Fibroblast of lung (primary cell): Measurements from ENCODE around the gene KCNH1. TPM values are rescaled to one million over a fixed set of nuclear protein-coding genes. Genes with fewer than 3 reads are reported as not detected.

Source experiments
- DNase-seq, 2 donors: peaks; one replicate each; pipeline versions ENCODE4 v3.0.0 to v3.0.0-alpha.2; 2010; ENCODE audit warnings: low read depth in 2 of 2
- H2AFZ ChIP-seq: 2 replicates; pipeline ENCODE4 v1.5.1; 2012; ENCODE audit warnings: low read length, control low read depth, inconsistent platforms
- H3K27ac ChIP-seq: 2 replicates; pipeline ENCODE4 v1.5.1; 2011; ENCODE audit warnings: low read length, control low read depth; ENCODE audit not compliant: insufficient read depth
- H3K27me3 ChIP-seq: 2 replicates; pipeline ENCODE4 v1.5.1; 2011; ENCODE audit warnings: mild to moderate bottlenecking, low read length; ENCODE audit not compliant: control insufficient read depth, insufficient read depth
- H3K36me3 ChIP-seq: 2 replicates; pipeline ENCODE4 v1.5.1; 2011; ENCODE audit warnings: low read length; ENCODE audit not compliant: control insufficient read depth, insufficient read depth
- H3K4me1 ChIP-seq: 2 replicates; pipeline ENCODE4 v1.5.1; 2011; ENCODE audit warnings: low read length; ENCODE audit not compliant: control insufficient read depth, insufficient read depth; ENCODE audit errors: extremely low read depth
- H3K4me2 ChIP-seq: 2 replicates; pipeline ENCODE4 v1.5.1; 2011; ENCODE audit warnings: low read length, control low read depth; ENCODE audit not compliant: insufficient read depth; ENCODE audit errors: extremely low read depth
- H3K4me3 ChIP-seq, 4 experiments: fragments of 200-600 bp in 1 of 4; sonication (generic) in 1 of 4; replicated peaks in 1 of 4; 2 replicates each; pipeline ENCODE4 v1.5.1; 2011 to 2016; ENCODE audit warnings: low read length in 4 of 4, low read depth in 3 of 4, mild to moderate bottlenecking in 3 of 4, control low read depth in 2 of 4, inconsistent platforms in 1 of 4, mixed read lengths in 1 of 4; ENCODE audit not compliant: insufficient read depth in 1 of 4; ENCODE audit errors: control extremely low read depth in 1 of 4
- H3K79me2 ChIP-seq: 2 replicates; pipeline ENCODE4 v1.5.1; 2012; ENCODE audit warnings: mild to moderate bottlenecking, low read length, inconsistent platforms; ENCODE audit not compliant: control insufficient read depth, insufficient read depth
- H3K9ac ChIP-seq: 2 replicates; pipeline ENCODE4 v1.5.1; 2011; ENCODE audit warnings: mild to moderate bottlenecking, low read length, control low read depth; ENCODE audit not compliant: insufficient read depth
- H3K9me3 ChIP-seq: 2 replicates; pipeline ENCODE4 v1.5.1; 2012; ENCODE audit warnings: low read depth, low read length; ENCODE audit not compliant: control insufficient read depth, insufficient read depth
- H4K20me1 ChIP-seq: 2 replicates; pipeline ENCODE4 v1.5.1; 2011; ENCODE audit warnings: low read length; ENCODE audit not compliant: control insufficient read depth, insufficient read depth; ENCODE audit errors: extremely low read depth
- EZH2 ChIP-seq: IDR thresholded peaks from 2 replicates; pipeline ENCODE4 v1.5.1; 2012; ENCODE audit warnings: low read length, control low read depth, mild to moderate bottlenecking; ENCODE audit errors: missing control alignments
- polyA plus RNA-seq, 2 donors: library from polyadenylated mRNA; depleted of rRNA in 1 of 2; stranded (reverse) in 1 of 2; unstranded in 1 of 2; fragments of >200 nt; gene quantifications; 2 replicates each; pipeline ENCODE4 v1.2.1, GENCODE V29; 2011 to 2012; ENCODE audit warnings: missing spikeins in 1 of 2
- total RNA-seq: library from RNA; depleted of rRNA; stranded (reverse); fragments of >200 nt; gene quantifications from 2 replicates; pipeline ENCODE4 v1.2.1, GENCODE V29; 2014
- TF ChIP-seq, protein P1 (sequence below), 2 donors: IDR thresholded peaks in 1 of 2; conservative IDR thresholded peaks in 1 of 2; 1 replicate in 1 of 2; 2 replicates in 1 of 2; pipeline ENCODE4 v1.5.1; 2011 to 2012; ENCODE audit warnings: low read length in 2 of 2, control low read depth in 1 of 2, inconsistent platforms in 1 of 2, low read depth in 1 of 2, mild to moderate bottlenecking in 1 of 2

Gene KCNH1
- total and polyA plus RNA-seq, 2 donors (not counting 1 experiment from before 2014, with no cell fraction given) = 0.17 to 1.5 TPM

DNA sequence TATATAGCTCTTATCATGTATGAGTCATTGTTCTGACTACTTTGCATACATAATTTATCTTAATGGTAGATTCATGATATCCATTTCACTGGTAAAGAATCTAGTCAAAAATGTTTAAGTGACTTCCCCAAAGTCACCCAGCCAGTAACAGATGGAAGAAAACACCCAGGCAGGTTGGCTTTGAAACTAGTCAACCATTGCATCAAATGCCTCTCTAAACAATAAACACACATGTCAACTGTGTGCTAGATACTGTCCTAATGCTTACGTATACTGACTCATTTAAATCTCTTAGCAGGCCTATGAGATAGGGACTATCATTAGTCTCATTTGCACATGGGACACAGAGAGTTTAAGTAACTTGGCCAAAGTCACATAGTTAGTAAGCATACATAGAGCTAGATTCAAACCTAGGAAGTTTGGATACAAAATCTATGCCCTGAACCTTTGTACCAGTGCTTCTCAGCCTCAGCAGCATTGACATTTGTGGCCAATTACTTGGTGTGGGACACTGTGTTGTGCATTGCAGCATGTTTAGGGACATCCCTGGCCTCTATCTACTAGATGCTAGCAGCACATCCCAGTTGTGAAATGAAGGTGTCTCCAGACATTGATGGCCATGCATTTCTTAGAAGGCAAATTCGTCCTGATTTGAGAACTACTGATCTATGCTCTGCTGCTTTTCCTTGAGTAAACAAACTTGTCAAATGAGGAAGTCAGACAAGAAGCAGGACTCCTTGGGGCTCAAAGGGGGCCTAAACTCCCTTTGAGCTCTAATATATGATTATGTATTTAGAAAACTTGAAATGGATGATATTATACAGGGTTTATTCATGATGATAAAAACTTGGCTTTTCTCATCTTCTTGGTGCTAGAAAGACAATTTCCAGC is 316.3 kb downstream of the KCNH1 start:
- H3K79me2 ChIP-seq = no peaks in the 10 kb centered on the region
- no peak overlapping the region for H3K4me2 ChIP-seq
- H3K4me1 ChIP-seq = no peaks in the 10 kb centered on the region
- TF ChIP-seq, protein P1, sequence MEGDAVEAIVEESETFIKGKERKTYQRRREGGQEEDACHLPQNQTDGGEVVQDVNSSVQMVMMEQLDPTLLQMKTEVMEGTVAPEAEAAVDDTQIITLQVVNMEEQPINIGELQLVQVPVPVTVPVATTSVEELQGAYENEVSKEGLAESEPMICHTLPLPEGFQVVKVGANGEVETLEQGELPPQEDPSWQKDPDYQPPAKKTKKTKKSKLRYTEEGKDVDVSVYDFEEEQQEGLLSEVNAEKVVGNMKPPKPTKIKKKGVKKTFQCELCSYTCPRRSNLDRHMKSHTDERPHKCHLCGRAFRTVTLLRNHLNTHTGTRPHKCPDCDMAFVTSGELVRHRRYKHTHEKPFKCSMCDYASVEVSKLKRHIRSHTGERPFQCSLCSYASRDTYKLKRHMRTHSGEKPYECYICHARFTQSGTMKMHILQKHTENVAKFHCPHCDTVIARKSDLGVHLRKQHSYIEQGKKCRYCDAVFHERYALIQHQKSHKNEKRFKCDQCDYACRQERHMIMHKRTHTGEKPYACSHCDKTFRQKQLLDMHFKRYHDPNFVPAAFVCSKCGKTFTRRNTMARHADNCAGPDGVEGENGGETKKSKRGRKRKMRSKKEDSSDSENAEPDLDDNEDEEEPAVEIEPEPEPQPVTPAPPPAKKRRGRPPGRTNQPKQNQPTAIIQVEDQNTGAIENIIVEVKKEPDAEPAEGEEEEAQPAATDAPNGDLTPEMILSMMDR (conservative IDR thresholded peaks at IDR 0.05 in 1 of 2, IDR thresholded peaks at IDR 0.05 in 1 of 2; ENCODE audit: low read depth in 1 of 2, low read length in 2 of 2) = no peak
- TF ChIP-seq EZH2 = no peak
- H3K27me3 ChIP-seq = no peaks in the 10 kb centered on the region
- no peaks in the 10 kb centered on the region for H3K9me3 ChIP-seq
- H4K20me1 ChIP-seq = no peaks in the 10 kb centered on the region
- no peak overlapping the region for H3K9ac ChIP-seq
- H3K27ac ChIP-seq = no peak overlapping the region
- no peak for DNase-seq
- no peak overlapping the region for H2AFZ ChIP-seq
- H3K36me3 ChIP-seq = no peaks in the 10 kb centered on the region
- H3K4me3 ChIP-seq = no peak overlapping the region

DNA sequence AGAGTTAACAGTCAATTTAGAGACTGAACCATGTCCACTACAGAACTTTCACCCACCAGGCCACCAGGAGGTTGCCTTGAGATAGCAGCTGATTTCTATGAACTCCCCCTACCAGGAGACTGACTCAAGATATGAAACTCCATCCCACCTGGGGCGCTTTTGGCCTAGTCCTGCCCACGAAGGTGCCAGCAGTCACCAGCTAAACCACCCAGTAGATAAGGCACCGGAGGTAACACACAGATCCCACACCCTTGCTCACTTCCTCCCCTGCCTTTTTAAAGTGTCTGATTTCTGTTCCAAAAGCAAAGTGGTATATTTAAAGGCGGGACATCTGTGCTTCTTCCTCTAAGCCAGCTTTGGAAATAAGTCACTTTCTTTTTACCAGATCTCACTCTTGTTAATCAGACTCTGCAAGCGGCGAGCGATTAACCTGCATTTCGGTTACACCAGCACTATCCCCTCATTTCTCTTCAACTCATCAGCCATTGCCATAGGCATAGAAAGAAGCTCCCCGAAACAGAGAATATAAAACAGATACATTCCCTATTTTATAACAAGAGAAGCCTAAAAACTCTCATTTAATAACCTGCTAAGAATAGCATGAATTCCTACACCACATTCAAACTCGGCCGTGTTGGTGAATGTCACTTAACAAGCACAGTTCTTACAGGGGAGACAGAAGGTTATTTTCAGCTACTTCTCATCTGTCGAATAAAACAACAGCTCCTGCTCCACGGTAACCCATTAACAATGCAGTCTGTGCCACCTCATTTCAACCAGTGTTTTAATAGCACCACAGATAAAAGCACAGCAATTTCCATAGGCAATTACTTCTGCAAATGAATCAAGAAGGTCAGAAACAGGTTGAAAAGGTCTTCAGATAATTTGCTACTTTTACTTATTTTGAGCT is 318.1 kb downstream of the KCNH1 start:
- Histone ChIP-seq H3K36me3 (no peaks in the 10 kb centered on the region), H3K27ac (no peak overlapping the region), H3K27me3 (no peaks in the 10 kb centered on the region), H3K79me2 (no peaks in the 10 kb centered on the region), H3K4me3 (no peak overlapping the region), H3K9ac (no peak overlapping the region), H4K20me1 (no peaks in the 10 kb centered on the region), H2AFZ (no peak overlapping the region), H3K4me1 (no peaks in the 10 kb centered on the region), H3K9me3 (no peaks in the 10 kb centered on the region), H3K4me2 (no peak overlapping the region)
- no peak for DNase-seq
- TF ChIP-seq, protein P1 (conservative IDR thresholded peaks at IDR 0.05 in 1 of 2, IDR thresholded peaks at IDR 0.05 in 1 of 2; ENCODE audit: low read depth in 1 of 2, low read length in 2 of 2) = no peak
- TF ChIP-seq EZH2 = no peak
